Type B pancreatic cell (in vitro differentiated cells): Measurements from ENCODE around the gene MIR17HG. TPM values are rescaled to one million over a fixed set of nuclear protein-coding genes. Genes with fewer than 3 reads are reported as not detected.
A peak's percentile ranks its signal among the peaks of the same experiment; 100 is the strongest.

Experiments
- DNase-seq: peaks from one replicate; pipeline ENCODE4 v3.0.0; 2021; ENCODE audit warnings: mixed read lengths; ENCODE audit not compliant: unreplicated experiment; ENCODE audit errors: extremely low spot score
- H3K27ac Mint-ChIP-seq: 2 replicates; pipeline ENCODE4 v1.8.0; 2021; ENCODE audit warnings: mild to moderate bottlenecking, mixed read lengths
- H3K27me3 Mint-ChIP-seq: 2 replicates; pipeline ENCODE4 v1.8.0; 2021; ENCODE audit warnings: mixed read lengths
- H3K36me3 Mint-ChIP-seq: 2 replicates; pipeline ENCODE4 v1.8.0; 2021; ENCODE audit warnings: mixed read lengths
- H3K4me1 Mint-ChIP-seq: one replicate; pipeline ENCODE4 v1.8.0; 2021; ENCODE audit warnings: mixed read lengths; ENCODE audit not compliant: unreplicated experiment
- H3K4me3 Mint-ChIP-seq: 2 replicates; pipeline ENCODE4 v1.8.0; 2021; ENCODE audit warnings: mild to moderate bottlenecking, mixed read lengths
- H3K9me3 Mint-ChIP-seq: 2 replicates; pipeline ENCODE4 v1.8.0; 2021; ENCODE audit warnings: mixed read lengths
- CTCF ChIP-seq: fragments of 200-600 bp; sonication (generic); conservative IDR thresholded peaks from 2 replicates; pipeline ENCODE4 v1.5.0; 2021; ENCODE audit warnings: antibody characterized with exemption, mild to moderate bottlenecking
- total RNA-seq: library from RNA; stranded (reverse); gene quantifications from 2 replicates; pipeline ENCODE4 v1.2.1, GENCODE V29; 2021; ENCODE audit warnings: low replicate concordance

The MIR17HG gene
- total RNA-seq, 1 donor from 2014 or later: 21.8 TPM

- Mint-ChIP-seq H3K36me3 (peaks cover 25% of the 10 kb centered on the region), H3K27ac (peak overlapping the region; percentile 96), H3K9me3 (no peaks in the 10 kb centered on the region), H3K4me3 (peak overlapping the region; percentile 97), H3K4me1 (peaks cover 26% of the 10 kb centered on the region), H3K27me3 (peaks cover 17% of the 10 kb centered on the region)
- DNase-seq: no peak
- peak; percentile 22 for TF ChIP-seq CTCF
Observed at GRCh38 chr13:91346850-91347201, 661 bp upstream of the MIR17HG start.

DNA sequence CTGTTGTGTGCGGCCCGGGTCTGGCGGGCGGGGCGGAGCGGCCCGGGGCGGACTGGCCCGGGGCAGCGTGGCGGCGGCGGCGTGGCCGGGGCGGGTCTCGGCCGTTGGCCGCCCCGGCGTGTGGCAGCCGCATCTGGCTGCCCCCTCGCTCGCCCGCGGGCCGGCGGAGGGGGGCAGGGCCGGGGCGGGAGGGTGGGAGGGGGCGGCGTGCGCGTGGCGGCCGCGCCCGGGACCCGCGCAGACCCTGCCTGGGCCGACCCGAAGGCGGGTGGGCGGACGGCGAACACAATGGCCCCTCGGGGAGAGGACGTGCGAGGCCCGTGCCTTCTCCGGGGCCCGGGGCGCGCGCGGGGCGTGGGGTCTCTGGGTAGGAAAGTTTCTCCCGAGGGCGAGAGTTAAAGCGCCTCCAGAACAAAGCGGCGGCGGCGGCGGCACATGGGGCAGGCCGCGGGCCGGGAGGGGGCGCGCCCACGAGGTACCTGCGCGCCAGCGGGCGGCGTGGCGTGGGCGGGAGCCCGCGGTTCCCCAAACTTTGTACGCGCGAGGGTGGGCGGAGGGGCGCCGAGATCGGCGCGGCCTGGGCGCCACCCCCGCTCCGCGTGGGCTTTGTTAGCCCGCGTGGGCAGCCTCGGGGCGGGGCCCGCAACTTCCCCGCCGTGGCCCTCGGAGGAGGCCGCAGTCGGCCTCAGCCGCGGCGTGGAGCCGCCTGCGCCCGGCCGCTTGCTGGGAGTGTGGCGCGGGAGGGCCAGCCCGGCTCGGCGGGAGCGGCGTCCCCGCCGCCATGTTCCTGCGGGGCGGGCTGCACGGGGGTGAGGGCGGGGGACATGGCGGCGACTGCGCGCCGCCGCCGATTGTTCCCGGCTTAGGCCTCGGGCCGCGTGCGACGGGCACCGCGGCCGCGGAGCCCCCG lies 764 bp downstream of the MIR17HG start:
- Mint-ChIP-seq H3K4me3 (no peak overlapping the region), H3K27me3 (peaks cover 14% of the 10 kb centered on the region), H3K9me3 (no peaks in the 10 kb centered on the region), H3K4me1 (peaks cover 34% of the 10 kb centered on the region), H3K36me3 (peaks cover 31% of the 10 kb centered on the region), H3K27ac (no peak overlapping the region)
- DNase-seq: peak; percentile 75
- no peak for TF ChIP-seq CTCF

GRCh38 chr13:91348906-91349435 lies 1.5 kb downstream of the MIR17HG start:
- H3K27ac Mint-ChIP-seq: peak overlapping the region; percentile 96
- peaks cover 38% of the 10 kb centered on the region for H3K36me3 Mint-ChIP-seq
- DNase-seq: peak; percentile 96
- peaks cover 8% of the 10 kb centered on the region for H3K27me3 Mint-ChIP-seq
- H3K9me3 Mint-ChIP-seq: no peaks in the 10 kb centered on the region
- peaks cover 37% of the 10 kb centered on the region for H3K4me1 Mint-ChIP-seq
- H3K4me3 Mint-ChIP-seq: peak overlapping the region; percentile 99
- peak; percentile 94 for TF ChIP-seq CTCF

DNA sequence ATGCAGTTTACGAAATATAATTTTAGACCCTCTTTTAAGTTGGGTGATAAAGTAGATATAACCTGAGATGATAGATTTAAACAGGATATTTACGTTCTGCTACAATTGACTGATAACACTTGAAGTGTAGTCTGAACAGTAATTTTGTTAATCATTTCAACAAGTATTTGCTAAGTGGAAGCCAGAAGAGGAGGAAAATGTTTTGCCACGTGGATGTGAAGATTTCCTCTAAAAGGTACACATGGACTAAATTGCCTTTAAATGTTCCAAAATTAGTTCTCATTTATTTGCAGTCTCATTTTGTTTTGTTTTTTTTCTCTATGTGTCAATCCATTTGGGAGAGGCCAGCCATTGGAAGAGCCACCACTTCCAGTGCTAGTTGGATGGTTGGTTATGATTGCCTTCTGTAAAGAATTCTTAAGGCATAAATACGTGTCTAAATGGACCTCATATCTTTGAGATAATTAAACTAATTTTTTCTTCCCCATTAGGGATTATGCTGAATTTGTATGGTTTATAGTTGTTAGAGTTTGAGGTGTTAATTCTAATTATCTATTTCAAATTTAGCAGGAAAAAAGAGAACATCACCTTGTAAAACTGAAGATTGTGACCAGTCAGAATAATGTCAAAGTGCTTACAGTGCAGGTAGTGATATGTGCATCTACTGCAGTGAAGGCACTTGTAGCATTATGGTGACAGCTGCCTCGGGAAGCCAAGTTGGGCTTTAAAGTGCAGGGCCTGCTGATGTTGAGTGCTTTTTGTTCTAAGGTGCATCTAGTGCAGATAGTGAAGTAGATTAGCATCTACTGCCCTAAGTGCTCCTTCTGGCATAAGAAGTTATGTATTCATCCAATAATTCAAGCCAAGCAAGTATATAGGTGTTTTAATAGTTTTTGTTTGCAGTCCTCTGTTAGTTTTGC lies 2.8 kb downstream of the MIR17HG start:
- H3K4me3 Mint-ChIP-seq: peak overlapping the region; percentile 99
- no peak for DNase-seq
- peaks cover 48% of the 10 kb centered on the region for H3K36me3 Mint-ChIP-seq
- H3K9me3 Mint-ChIP-seq: no peaks in the 10 kb centered on the region
- peaks cover 37% of the 10 kb centered on the region for H3K4me1 Mint-ChIP-seq
- peaks cover 8% of the 10 kb centered on the region for H3K27me3 Mint-ChIP-seq
- TF ChIP-seq CTCF: no peak
- peak overlapping the region; percentile 96 for H3K27ac Mint-ChIP-seq

DNA sequence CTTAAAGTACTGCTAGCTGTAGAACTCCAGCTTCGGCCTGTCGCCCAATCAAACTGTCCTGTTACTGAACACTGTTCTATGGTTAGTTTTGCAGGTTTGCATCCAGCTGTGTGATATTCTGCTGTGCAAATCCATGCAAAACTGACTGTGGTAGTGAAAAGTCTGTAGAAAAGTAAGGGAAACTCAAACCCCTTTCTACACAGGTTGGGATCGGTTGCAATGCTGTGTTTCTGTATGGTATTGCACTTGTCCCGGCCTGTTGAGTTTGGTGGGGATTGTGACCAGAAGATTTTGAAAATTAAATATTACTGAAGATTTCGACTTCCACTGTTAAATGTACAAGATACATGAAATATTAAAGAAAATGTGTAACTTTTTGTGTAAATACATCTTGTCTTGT lies 3.6 kb downstream of the MIR17HG start:
- H3K4me3 Mint-ChIP-seq: peak overlapping the region; percentile 99
- H3K4me1 Mint-ChIP-seq: peaks cover 42% of the 10 kb centered on the region
- peak overlapping the region; percentile 96 for H3K27ac Mint-ChIP-seq

More for the DNA sequence above, 3.6 kb downstream of the MIR17HG start:
- H3K9me3 Mint-ChIP-seq: no peaks in the 10 kb centered on the region
- DNase-seq: no peak
- peak; percentile 21 for TF ChIP-seq CTCF
- peaks cover 5% of the 10 kb centered on the region for H3K27me3 Mint-ChIP-seq
- H3K36me3 Mint-ChIP-seq: peaks cover 57% of the 10 kb centered on the region
